ENCODE measurements around the gene PAK1IP1. TPM values are rescaled to one million over a fixed set of nuclear protein-coding genes. Genes with fewer than 3 reads are reported as not detected.
"Not testable (repeated sequence)": the region's sequence is repeated elsewhere in the genome, so short reads cannot be mapped to it uniquely, and the experiment has no call there.

PAK1IP1 gene
- total RNA-seq, 1 donor from 2014 or later, result 21.9 TPM

DNA sequence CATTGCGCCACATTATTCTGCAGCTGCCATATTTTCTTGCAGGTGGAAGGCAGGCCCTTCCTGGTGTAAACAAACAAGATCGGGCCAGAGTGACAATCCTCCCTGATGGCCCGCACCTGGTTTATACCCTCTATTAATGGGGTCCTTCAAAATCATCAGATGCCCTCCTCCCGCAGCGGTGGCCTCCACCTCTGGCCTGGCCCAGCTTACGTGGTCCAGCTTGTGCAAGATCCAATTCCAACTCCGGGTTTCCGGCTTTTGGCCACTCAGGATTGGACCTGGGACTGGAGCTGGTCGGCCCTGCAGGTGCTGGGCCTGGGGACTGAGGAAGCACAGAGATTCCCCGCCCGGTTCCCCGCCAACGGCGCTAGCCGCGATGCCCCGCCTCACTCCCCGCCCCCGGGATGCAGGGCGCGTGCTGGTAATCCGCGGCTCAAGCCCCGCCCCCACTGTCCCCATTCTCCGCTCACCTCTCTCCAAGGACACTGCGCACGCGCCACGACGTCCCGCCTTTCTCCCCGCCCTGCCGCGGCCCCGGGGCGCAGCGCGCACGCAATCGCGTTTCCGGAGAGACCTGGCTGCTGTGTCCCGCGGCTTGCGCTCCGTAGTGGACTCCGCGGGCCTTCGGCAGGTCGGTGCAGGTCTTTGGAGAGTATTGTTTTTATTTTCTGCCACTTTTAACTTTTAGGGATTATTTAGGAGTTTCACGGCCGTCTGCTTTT lies 52.6 kb downstream of the PAK1IP1 start, which contains the start of gene TMEM14B:
TSS of gene TMEM14B (plus strand) at position 555 of the 722 bp plus-strand sequence. CDS start 1,441 bp downstream, outside the sequence.
- peaks cover 14% of the 10 kb centered on the region for H4K20me1 ChIP-seq (ENCODE audit: insufficient read depth, low read length)
- peak within 1 kb of the TSS; percentile 68 for H3K27ac Mint-ChIP-seq (ENCODE audit: unreplicated experiment)
- H3K9me3 ChIP-seq (ENCODE audit: insufficient read depth, low read depth, low read length), result no peaks in the 10 kb centered on the region
- H3K27me3 Mint-ChIP-seq (ENCODE audit: low read depth, unreplicated experiment), result no peaks in the 10 kb centered on the region
- peak within 1 kb of the TSS; percentile 63 for H3K27ac ChIP-seq (ENCODE audit: low read depth, low read length)
- H3K79me2 ChIP-seq (ENCODE audit: insufficient read depth, low read length), result peaks cover 38% of the 10 kb centered on the region
- H3K36me3 Mint-ChIP-seq (ENCODE audit: low read depth, unreplicated experiment), result peaks cover 6% of the 10 kb centered on the region
- FAIRE-seq, result no peak
- H3K4me1 ChIP-seq (ENCODE audit: insufficient read depth, low read length), result peaks cover 15% of the 10 kb centered on the region
- H3K4me2 ChIP-seq (ENCODE audit: low read length), result peak within 1 kb of the TSS; percentile 91
- TF ChIP-seq, protein P1, sequence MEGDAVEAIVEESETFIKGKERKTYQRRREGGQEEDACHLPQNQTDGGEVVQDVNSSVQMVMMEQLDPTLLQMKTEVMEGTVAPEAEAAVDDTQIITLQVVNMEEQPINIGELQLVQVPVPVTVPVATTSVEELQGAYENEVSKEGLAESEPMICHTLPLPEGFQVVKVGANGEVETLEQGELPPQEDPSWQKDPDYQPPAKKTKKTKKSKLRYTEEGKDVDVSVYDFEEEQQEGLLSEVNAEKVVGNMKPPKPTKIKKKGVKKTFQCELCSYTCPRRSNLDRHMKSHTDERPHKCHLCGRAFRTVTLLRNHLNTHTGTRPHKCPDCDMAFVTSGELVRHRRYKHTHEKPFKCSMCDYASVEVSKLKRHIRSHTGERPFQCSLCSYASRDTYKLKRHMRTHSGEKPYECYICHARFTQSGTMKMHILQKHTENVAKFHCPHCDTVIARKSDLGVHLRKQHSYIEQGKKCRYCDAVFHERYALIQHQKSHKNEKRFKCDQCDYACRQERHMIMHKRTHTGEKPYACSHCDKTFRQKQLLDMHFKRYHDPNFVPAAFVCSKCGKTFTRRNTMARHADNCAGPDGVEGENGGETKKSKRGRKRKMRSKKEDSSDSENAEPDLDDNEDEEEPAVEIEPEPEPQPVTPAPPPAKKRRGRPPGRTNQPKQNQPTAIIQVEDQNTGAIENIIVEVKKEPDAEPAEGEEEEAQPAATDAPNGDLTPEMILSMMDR (IDR thresholded peaks at IDR 0.05; ENCODE audit: insufficient read depth, low read depth, low read length), result no peak
- no peak for TF ChIP-seq EZH2 (IDR thresholded peaks at IDR 0.05; ENCODE audit: insufficient read depth, low read length)
- H3K27me3 ChIP-seq (ENCODE audit: insufficient read depth, low read length), result no peaks in the 10 kb centered on the region
- peak; percentile 83 for DNase-seq (ENCODE audit: low read depth)
- no peaks in the 10 kb centered on the region for H3K9me3 Mint-ChIP-seq (ENCODE audit: unreplicated experiment)
- no peaks in the 10 kb centered on the region for H3K4me1 Mint-ChIP-seq (ENCODE audit: low read depth, unreplicated experiment)
- H2AFZ ChIP-seq (ENCODE audit: low read depth, low read length), result peak within 1 kb of the TSS; percentile 96
- peaks cover 8% of the 10 kb centered on the region for H3K36me3 ChIP-seq (ENCODE audit: insufficient read depth, low read length)
- peak within 1 kb of the TSS; percentile 92 for H3K9ac ChIP-seq (ENCODE audit: low read length)
- H3K4me3 ChIP-seq (ENCODE audit: insufficient read depth, low read depth, low read length), result peak within 1 kb of the TSS; percentile 95
- H3K4me3 Mint-ChIP-seq (ENCODE audit: unreplicated experiment), result peak within 1 kb of the TSS; percentile 97

DNA sequence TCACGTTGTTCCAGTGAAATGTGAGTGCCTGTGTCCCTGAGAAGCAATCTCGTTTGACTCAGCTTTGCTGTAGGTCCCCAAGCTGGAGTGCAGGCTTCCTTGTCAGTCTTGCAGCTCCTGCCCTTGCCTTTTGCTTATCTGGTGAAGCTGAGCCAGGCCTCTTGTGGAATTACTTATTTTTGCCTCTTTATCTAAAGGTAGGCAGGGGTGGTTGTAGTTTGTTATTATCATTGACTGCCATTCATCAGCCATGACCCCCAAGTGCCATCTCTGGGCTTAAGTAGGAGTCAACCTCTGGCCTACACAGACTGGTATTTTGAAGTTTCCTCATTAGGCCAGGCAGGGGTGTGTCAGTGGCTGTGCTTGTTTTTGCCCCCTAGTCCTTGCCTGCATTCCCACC lies 55.0 kb downstream of the PAK1IP1 start:
- Histone ChIP-seq H3K4me3 (ENCODE audit: insufficient read depth, low read depth, low read length) (no peak overlapping the region), H2AFZ (ENCODE audit: low read depth, low read length) (no peak overlapping the region), H4K20me1 (ENCODE audit: insufficient read depth, low read length) (peaks cover 21% of the 10 kb centered on the region), H3K4me1 (ENCODE audit: insufficient read depth, low read length) (peaks cover 15% of the 10 kb centered on the region), H3K9me3 (ENCODE audit: insufficient read depth, low read depth, low read length) (no peaks in the 10 kb centered on the region), H3K79me2 (ENCODE audit: insufficient read depth, low read length) (peaks cover 61% of the 10 kb centered on the region), H3K27me3 (ENCODE audit: insufficient read depth, low read length) (no peaks in the 10 kb centered on the region), H3K4me2 (ENCODE audit: low read length) (peak overlapping the region; percentile 91), H3K36me3 (ENCODE audit: insufficient read depth, low read length) (peaks cover 17% of the 10 kb centered on the region), H3K27ac (ENCODE audit: low read depth, low read length) (no peak overlapping the region), H3K9ac (ENCODE audit: low read length) (no peak overlapping the region)
- Mint-ChIP-seq H3K4me1 (ENCODE audit: low read depth, unreplicated experiment) (no peaks in the 10 kb centered on the region), H3K36me3 (ENCODE audit: low read depth, unreplicated experiment) (peaks cover 6% of the 10 kb centered on the region), H3K27me3 (ENCODE audit: low read depth, unreplicated experiment) (no peaks in the 10 kb centered on the region), H3K9me3 (ENCODE audit: unreplicated experiment) (no peaks in the 10 kb centered on the region), H3K27ac (ENCODE audit: unreplicated experiment) (no peak overlapping the region), H3K4me3 (ENCODE audit: unreplicated experiment) (no peak overlapping the region)
- TF ChIP-seq, protein P1 (IDR thresholded peaks at IDR 0.05; ENCODE audit: insufficient read depth, low read depth, low read length), result no peak
- no peak for TF ChIP-seq EZH2 (IDR thresholded peaks at IDR 0.05; ENCODE audit: insufficient read depth, low read length)
- DNase-seq (ENCODE audit: low read depth) (no peak), FAIRE-seq (no peak)

DNA sequence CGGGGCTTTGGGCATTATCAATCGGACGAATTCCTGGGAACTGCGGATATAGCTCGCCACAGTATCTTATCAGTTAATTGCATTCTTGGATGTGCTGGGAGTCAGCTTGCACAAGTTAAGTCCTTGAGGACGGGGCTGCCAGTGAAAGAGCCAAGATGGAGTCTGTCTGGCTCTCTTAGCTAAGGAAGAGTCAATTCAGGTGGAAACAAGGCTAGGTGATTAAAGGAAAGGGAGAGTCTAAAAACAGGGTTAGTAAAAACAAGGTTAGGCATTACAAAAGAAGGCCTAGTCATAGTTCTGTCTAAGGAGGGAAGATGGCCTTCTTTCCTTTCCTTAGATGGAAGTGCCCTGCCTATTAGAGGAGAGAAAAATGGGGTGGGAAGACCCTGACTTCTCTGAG lies 55.8 kb downstream of the PAK1IP1 start:
- H3K79me2 ChIP-seq (ENCODE audit: insufficient read depth, low read length), result peaks cover 68% of the 10 kb centered on the region

DNA sequence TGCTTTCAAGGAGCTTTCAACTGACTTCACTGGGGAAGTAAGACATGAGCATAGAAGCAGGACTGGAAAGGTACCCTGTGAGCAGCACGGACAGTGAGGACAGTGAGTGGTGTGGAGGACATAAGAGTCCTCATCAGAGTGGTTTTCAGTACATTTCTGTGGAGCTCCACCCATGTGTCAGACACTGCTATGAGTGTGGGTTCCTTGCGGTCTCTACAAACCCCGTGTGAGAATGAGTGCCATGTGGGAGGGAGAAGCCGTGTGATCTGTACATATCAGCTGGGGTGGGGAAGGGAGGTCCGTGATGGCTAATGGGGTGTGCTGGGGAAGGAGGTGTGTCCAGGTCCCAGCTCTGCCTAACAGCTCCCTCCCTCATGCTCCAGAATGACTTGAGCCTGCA lies 57.0 kb downstream of the PAK1IP1 start:
- not testable (repeated sequence) for DNase-seq (ENCODE audit: low read depth); H3K4me3 ChIP-seq (ENCODE audit: insufficient read depth, low read depth, low read length); H3K9ac ChIP-seq (ENCODE audit: low read length); H3K27me3 Mint-ChIP-seq (ENCODE audit: low read depth, unreplicated experiment); H3K4me3 Mint-ChIP-seq (ENCODE audit: unreplicated experiment); FAIRE-seq; H3K4me2 ChIP-seq (ENCODE audit: low read length); H3K27ac ChIP-seq (ENCODE audit: low read depth, low read length); H3K9me3 Mint-ChIP-seq (ENCODE audit: unreplicated experiment); H2AFZ ChIP-seq (ENCODE audit: low read depth, low read length); H3K4me1 Mint-ChIP-seq (ENCODE audit: low read depth, unreplicated experiment); H3K27ac Mint-ChIP-seq (ENCODE audit: unreplicated experiment); H3K9me3 ChIP-seq (ENCODE audit: insufficient read depth, low read depth, low read length); H3K27me3 ChIP-seq (ENCODE audit: insufficient read depth, low read length)
- Histone ChIP-seq H4K20me1 (ENCODE audit: insufficient read depth, low read length) (peaks cover 21% of the 10 kb centered on the region), H3K4me1 (ENCODE audit: insufficient read depth, low read length) (peaks cover 15% of the 10 kb centered on the region), H3K36me3 (ENCODE audit: insufficient read depth, low read length) (peaks cover 24% of the 10 kb centered on the region), H3K79me2 (ENCODE audit: insufficient read depth, low read length) (peaks cover 75% of the 10 kb centered on the region)
- H3K36me3 Mint-ChIP-seq (ENCODE audit: low read depth, unreplicated experiment), result peaks cover 12% of the 10 kb centered on the region

More for the DNA sequence above, 55.8 kb downstream of the PAK1IP1 start:
- not testable (repeated sequence) for H3K4me1 Mint-ChIP-seq (ENCODE audit: low read depth, unreplicated experiment); H3K36me3 Mint-ChIP-seq (ENCODE audit: low read depth, unreplicated experiment); H3K4me2 ChIP-seq (ENCODE audit: low read length); H3K4me3 ChIP-seq (ENCODE audit: insufficient read depth, low read depth, low read length); H3K9me3 ChIP-seq (ENCODE audit: insufficient read depth, low read depth, low read length); H3K27me3 ChIP-seq (ENCODE audit: insufficient read depth, low read length); FAIRE-seq; H2AFZ ChIP-seq (ENCODE audit: low read depth, low read length); H3K27ac Mint-ChIP-seq (ENCODE audit: unreplicated experiment); H3K4me3 Mint-ChIP-seq (ENCODE audit: unreplicated experiment); H3K9me3 Mint-ChIP-seq (ENCODE audit: unreplicated experiment); H3K27ac ChIP-seq (ENCODE audit: low read depth, low read length); DNase-seq (ENCODE audit: low read depth); H3K9ac ChIP-seq (ENCODE audit: low read length); H3K27me3 Mint-ChIP-seq (ENCODE audit: low read depth, unreplicated experiment)
- Histone ChIP-seq H3K4me1 (ENCODE audit: insufficient read depth, low read length) (peaks cover 15% of the 10 kb centered on the region), H4K20me1 (ENCODE audit: insufficient read depth, low read length) (peaks cover 21% of the 10 kb centered on the region), H3K36me3 (ENCODE audit: insufficient read depth, low read length) (peaks cover 17% of the 10 kb centered on the region)
